ENCODE data around the gene GALNS.

GALNS gene

DNA sequence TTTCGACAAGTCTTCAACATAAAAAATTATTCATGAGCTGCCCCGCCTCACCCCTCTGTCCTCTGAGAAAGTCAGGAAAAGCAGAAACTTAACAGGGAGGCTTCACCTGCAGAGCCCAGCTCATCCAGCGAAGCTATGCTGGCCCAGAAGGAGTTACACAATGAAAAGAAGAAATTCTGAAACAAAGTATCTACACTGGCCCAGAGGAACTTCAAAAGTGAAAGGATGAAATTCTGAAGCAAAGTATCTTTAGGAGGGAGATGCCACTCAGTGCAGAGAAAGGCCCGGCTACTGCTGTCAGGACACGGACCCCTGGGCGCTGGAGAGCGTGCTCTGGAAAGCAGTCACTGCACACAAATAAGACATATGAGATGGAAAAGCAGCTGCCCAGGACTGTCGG, 1.6 kb downstream of the GALNS start:
- DNase-seq, result no peak

GRCh38 chr16:88854306-88855111, 2.2 kb downstream of the GALNS start:
- no peak for DNase-seq

GRCh38 chr16:88853325-88853941, 3.3 kb downstream of the GALNS start:
- DNase-seq, result no peak

GRCh38 chr16:88851616-88852015, 5.1 kb downstream of the GALNS start:
- DNase-seq, result no peak

- no peak for DNase-seq
These were observed 6.1 kb downstream of the GALNS start for GRCh38 chr16:88850531-88851199.

GRCh38 chr16:88848557-88848956, 8.2 kb downstream of the GALNS start:
- DNase-seq, result no peak

DNA sequence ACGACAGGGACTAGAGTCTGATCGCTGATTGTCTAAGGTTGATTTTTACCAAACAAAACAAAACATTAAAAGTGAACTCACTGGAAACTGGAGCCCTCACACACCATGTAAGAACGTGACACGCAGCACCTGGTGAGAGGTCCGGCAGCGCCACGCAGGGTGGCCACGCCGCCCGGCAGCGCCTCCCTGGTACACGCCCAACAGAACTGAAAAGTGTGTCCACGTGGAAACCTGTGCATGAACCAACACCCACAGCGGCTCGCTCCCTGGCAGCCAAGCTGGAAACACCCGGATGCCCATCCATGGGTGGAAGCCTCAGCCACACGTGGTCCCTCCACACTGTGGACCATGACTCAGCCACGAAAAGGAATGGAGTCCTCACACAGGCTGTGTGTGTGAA, 9.1 kb downstream of the GALNS start:
- no peak for DNase-seq

GRCh38 chr16:88846088-88846487, 10.7 kb downstream of the GALNS start:
- DNase-seq, result no peak

DNA sequence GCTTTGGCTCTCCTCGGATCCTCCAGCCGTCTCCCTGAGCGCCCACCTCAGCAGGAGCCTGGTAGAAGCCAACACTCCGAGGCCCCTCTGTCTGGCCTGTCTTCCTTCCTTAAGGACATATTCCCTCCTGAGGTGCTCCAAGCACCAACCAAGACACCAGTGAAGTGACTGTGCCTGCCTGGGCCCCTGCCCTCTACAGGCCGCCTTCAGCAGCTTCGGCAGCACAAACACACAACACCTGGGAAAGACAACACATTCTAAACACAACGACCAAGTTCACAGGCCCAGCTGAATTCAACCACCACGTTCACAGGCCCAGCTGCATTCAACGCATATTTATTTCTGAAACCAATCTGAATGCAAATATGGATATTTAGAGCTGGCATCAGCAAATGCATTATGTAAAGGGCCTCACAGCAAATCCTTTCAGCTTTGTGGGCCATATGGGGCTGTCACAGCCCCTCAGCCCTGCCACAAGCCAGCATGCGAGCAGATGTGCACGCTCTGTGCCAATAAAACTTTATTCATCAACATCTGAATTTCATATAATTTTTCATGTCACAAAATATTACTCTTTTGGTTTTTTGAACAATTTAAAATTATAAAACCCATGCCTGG, 12.2 kb downstream of the GALNS start:
- DNase-seq, result no peak

DNA sequence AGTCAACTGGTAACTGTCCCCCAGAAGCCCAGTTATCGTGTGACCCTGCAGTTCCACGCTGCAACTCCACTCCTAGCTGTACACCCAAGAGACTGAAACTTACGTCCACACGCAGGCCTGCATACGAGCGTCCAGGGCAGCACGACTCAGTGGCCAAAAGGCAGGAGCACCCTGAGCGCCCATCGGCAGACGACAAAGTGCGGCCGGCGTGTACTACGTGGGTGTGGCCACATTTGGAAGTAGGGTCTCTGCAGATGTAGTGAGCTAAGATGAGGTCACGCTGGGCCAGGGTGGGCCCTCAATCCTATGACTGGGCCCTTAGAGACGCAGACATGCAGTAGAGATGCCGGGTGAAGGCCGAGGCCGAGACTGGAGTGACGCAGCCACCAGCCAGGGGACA, 13.5 kb downstream of the GALNS start:
- no peak for DNase-seq

- DNase-seq, result no peak
These were observed 13.9 kb downstream of the GALNS start for GRCh38 chr16:88842806-88843205.

- DNase-seq, result no peak
These were observed 14.4 kb downstream of the GALNS start for GRCh38 chr16:88842308-88842756.

GRCh38 chr16:88841521-88842307, 15.0 kb downstream of the GALNS start:
- no peak for DNase-seq

- DNase-seq, result no peak
These were observed 16.0 kb downstream of the GALNS start for GRCh38 chr16:88840600-88841215.

GRCh38 chr16:88839745-88840599, 16.8 kb downstream of the GALNS start:
- DNase-seq, result no peak

DNA sequence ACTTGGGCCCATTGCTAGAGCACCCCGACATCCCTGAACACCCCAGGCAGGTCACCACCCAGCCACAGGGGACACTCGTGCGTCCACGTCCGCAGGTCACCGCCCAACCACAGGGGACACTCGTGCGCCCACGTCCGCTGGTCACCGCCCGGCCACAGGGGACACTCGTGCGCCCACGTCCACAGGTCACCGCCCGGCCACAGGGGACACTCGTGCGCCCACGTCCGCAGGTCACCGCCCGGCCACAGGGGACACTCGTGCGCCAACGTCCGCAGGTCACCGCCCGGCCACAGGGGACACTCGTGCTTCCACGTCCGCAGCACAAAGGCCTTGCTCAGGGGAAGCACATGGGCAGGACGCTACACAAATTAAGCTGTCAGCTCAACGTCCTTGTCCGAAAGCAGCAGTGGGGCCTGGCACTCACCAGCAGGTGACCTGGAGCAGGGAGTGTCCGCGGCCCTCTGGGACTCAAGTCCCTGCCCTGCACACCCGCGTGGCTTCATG, 17.7 kb downstream of the GALNS start:
- no peak for DNase-seq

DNA sequence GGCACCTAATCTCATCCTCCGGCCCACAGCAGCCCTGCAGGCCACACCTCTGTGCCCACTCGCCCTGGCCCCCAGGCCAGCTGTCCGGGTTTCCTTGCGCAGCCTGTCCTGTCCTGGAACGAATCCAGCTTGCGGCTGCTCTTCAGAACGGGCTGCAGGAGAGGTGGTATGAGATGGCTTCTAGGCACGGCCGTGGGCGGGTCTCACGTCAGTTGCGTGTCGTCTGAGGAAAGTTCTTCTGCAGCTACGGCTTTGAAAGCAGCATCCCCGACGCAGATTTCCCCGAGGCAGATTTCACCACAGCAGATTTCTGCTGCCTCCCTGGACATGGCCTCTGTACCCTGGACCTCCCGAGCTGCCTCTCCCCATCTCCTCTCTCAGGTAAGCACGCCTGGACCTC, 18.2 kb downstream of the GALNS start:
- no peak for DNase-seq

DNA sequence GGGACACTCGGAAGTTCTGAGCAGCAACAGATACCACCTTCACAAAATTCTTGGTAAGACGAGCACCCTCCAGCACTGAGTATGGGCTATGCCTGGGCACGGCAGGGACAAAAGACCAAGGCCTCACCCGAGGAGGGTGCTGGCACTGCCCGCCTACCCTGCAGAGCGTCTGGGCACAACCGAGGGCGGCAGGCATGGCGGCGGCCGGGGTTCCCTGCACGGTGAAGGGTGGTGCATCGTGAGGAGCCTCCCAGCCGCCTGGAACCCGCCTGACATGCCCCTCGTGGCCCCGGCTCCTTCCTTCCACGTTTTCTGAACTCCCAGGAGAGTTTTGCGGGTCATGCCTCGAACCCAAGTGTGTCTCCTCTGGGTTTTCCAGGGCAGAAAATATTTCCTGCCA, 18.9 kb downstream of the GALNS start:
- DNase-seq, result no peak

DNA sequence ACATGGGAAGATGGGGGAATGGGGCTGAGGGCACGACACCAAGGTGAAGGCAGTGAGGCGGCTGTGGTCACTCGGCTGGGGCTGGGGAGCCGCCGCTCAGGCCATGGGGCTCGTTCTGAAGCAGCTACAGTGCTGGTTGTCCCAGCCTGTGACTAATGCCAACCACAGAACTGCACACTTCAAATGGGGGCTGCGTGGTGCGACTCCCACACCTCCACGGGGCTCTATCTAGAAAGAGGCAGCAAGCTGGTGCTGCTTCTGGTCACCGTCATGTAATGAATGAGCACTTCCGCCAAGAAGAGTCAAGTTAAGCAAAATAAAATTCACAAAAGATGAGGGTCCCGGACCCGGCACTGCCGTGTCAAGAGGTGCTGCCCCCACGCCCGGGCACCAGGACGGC, 20.0 kb downstream of the GALNS start:
- no peak for DNase-seq

- DNase-seq, result no peak
These were observed 20.9 kb downstream of the GALNS start for GRCh38 chr16:88835818-88836217.

GRCh38 chr16:88835383-88835782, 21.4 kb downstream of the GALNS start:
- DNase-seq, result no peak

All from activated naive CD4-positive, alpha-beta T cell treated with anti-CD3 and anti-CD28 coated beads, Interleukin-2, amount 50 U/mL, for 16 hours (primary cell).